GM12892 (cell line): ENCODE measurements around the gene CAMK2B.

Experiments used
- POLR2A ChIP-seq: IDR thresholded peaks from 2 replicates; pipeline ENCODE4 v1.6.1; 2011; ENCODE audit warnings: low read depth, low read length, control low read depth
- POLR2AphosphoS5 ChIP-seq: IDR thresholded peaks from 2 replicates; pipeline ENCODE4 v1.6.1; 2011; ENCODE audit warnings: low read depth, low read length, control low read depth
- TAF1 ChIP-seq: IDR thresholded peaks from 2 replicates; pipeline ENCODE4 v1.6.1; 2011; ENCODE audit warnings: low read depth, mild to moderate bottlenecking, control low read depth, low read length, borderline replicate concordance

- no peak for TF ChIP-seq POLR2AphosphoS5
- no peak for TF ChIP-seq POLR2A
- TF ChIP-seq TAF1 = no peak
Observed at GRCh38 chr7:44197474-44197873, 127.9 kb downstream of the CAMK2B start.
